HG02571 (cell line): ENCODE results near the gene STAB1.

ENCODE experiments used
- ATAC-seq: cut with Tn5 transposase; IDR thresholded peaks from one replicate; pipeline ENCODE4 v1.9.1; 2021; ENCODE audit warnings: mild to moderate bottlenecking, moderate library complexity; ENCODE audit not compliant: unreplicated experiment

Gene STAB1, protein sequence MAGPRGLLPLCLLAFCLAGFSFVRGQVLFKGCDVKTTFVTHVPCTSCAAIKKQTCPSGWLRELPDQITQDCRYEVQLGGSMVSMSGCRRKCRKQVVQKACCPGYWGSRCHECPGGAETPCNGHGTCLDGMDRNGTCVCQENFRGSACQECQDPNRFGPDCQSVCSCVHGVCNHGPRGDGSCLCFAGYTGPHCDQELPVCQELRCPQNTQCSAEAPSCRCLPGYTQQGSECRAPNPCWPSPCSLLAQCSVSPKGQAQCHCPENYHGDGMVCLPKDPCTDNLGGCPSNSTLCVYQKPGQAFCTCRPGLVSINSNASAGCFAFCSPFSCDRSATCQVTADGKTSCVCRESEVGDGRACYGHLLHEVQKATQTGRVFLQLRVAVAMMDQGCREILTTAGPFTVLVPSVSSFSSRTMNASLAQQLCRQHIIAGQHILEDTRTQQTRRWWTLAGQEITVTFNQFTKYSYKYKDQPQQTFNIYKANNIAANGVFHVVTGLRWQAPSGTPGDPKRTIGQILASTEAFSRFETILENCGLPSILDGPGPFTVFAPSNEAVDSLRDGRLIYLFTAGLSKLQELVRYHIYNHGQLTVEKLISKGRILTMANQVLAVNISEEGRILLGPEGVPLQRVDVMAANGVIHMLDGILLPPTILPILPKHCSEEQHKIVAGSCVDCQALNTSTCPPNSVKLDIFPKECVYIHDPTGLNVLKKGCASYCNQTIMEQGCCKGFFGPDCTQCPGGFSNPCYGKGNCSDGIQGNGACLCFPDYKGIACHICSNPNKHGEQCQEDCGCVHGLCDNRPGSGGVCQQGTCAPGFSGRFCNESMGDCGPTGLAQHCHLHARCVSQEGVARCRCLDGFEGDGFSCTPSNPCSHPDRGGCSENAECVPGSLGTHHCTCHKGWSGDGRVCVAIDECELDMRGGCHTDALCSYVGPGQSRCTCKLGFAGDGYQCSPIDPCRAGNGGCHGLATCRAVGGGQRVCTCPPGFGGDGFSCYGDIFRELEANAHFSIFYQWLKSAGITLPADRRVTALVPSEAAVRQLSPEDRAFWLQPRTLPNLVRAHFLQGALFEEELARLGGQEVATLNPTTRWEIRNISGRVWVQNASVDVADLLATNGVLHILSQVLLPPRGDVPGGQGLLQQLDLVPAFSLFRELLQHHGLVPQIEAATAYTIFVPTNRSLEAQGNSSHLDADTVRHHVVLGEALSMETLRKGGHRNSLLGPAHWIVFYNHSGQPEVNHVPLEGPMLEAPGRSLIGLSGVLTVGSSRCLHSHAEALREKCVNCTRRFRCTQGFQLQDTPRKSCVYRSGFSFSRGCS (N-terminal part only)

DNA sequence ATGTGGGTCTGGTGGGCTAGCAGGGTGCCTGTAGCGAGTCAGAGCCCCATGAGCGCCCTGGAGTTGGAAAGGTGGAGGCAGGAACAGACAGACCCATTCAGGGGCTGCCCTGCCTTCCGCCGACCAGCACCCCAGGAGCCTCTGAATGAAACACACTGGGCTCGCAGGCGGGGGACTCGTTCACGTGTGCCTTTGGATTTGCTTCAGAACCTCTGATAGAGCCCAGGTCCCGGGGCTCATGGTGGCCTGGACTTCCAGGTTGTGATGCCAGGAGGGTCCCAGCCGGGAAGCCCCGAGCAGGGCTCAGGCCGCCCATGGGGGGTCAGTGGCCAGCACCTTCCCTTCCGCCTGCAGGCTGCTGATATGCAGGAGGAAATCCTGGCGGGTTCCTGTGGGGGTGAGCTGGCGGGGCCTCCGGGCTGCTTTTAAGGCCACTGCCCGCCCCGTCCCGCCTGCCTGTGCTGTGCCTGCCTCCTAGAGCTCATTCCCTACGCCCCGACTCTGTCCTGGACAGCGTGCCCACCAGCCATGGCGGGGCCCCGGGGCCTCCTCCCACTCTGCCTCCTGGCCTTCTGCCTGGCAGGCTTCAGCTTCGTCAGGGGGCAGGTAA is at the start of gene STAB1:
Gene STAB1 (plus strand): TSS at position 453 of the 610 bp plus-strand sequence. CDS start 76 bp downstream, at position 529.
- no peak for ATAC-seq

DNA sequence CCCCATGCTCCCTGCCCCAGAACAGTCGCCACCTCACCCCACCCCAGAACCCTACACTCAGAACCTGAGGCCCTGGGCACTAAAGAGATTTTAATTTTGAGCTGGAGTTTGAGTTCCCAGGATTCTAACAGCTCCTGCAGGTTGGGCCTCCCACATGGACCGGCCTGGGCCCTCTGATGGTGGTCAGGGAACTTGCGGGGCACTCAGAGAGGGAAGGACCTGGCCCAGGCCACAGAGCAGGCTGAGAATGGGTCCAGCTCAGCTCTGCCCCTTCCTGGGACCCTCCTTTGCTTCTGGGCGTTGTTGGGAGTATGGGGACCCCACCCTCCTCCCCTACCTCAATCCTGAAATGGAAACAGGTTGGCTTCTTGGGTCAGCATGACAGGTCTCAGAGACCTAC is 49.1 kb upstream of the STAB1 start:
- no peak for ATAC-seq

DNA sequence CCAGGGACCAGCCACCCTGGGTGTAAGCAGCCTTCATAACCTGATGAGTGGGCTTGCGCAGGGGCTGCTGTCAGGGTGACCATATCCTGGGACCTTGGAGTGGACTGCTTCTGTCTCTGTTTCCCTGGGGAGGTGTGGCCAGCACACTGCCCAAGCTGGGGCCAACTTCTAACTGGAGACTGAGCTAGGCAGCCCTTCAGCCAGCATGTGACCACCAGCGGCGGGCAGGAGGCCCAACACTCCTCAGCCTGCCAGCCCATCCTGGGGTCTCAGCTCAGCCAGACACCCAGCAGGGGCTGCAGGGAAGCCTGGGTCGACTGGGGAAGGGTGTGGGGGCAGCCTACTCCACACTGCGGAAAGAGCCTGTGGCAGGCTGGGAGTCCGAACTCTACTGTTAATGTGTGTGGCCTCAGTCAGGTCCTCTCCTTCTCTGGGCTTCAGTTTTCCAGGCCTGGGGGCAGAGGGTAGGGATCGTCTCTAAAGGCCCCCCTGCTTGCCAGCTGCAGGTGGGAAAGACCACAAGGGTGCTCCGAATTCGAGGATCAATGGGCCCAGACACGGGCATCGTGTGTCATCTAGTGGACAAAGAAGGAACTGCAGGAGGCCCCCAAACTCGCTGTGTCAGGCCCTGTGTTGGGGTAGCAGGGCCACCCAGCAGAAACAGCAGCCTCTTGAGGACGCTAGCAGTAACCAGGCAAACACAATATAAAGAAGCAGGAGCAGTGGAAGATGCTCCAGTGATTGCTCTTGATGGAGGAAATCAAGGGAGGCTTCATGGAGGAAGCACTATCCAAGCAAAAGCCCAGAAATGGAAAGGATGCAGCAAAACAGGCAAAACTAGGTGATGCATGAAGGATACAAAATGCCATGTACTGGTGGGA is 48.3 kb upstream of the STAB1 start:
- no peak for ATAC-seq

DNA sequence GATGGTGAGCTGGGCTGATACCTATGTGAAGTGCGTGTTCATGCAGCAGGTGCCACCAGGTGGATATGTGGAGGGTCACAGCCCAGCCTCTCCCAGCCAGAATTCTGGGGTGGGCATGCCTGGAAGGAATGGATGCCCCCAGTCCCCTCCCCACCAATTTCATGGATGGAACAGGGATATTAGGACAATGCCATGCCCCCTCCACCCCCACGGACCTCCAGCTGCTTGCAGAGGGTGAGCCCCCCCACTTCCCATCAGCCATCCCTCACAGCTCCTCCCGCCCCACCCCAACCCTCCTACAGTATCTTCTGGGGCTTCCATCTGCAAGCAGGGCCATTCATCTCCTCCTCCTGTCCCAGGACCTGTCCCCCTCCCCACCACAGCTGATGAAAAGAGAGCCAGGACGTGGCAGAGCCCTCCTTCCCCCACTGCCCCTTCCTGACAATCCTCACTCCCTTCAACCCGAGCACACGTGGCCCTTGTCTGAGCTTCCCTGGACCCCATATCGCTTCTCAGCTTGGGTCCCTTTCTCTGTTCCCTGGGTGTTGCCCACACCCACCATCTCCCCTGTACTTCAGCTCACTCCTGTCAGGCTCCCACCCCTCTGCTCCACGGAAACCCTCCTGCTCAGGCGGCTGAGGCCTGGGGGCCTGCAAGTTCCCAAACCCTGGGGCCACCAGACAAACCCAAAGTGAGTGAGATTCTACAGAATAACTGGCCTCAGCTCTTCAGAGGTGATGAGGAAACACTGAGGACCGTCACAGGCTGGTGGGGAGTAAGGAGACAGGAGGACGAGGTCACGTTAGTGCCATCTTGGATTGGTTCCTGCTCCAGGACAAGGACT is 47.4 kb upstream of the STAB1 start:
- ATAC-seq, result no peak

DNA sequence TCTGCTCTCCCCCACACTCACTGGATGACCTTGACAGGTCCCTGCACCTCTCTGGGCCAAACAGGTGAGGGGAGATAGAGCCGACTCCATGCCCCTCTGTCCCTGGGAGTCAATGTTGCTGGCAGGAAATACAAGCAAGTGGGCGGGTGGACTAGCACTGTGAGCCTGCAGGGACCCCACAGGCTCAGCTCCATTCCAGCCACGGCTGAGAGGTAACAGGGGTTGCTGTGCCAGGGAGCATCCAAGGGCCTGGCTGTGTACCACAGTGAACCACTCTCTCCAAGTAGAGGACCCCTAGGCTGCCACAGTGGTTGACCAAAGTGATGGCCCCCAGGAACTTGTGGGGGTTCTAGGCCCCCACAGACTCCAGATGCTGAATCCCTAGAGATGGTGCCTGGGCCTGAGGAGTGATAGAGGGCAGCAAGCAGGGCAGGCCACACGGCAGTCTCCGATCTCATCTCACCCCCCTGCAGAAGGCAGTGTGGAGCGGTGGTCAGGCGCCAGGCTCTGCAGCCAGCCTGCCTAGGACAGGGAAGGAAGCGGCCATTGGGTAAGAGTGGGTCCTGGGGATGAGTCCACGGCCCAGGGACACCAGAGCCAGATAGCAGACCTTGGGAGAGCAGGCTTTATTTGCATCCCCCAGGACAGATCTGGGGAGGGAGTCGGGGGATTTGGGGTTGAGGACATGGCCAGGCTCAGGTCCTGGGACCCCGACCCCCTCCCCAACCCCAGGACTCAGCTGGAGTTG is 44.5 kb upstream of the STAB1 start:
- ATAC-seq, result no peak

DNA sequence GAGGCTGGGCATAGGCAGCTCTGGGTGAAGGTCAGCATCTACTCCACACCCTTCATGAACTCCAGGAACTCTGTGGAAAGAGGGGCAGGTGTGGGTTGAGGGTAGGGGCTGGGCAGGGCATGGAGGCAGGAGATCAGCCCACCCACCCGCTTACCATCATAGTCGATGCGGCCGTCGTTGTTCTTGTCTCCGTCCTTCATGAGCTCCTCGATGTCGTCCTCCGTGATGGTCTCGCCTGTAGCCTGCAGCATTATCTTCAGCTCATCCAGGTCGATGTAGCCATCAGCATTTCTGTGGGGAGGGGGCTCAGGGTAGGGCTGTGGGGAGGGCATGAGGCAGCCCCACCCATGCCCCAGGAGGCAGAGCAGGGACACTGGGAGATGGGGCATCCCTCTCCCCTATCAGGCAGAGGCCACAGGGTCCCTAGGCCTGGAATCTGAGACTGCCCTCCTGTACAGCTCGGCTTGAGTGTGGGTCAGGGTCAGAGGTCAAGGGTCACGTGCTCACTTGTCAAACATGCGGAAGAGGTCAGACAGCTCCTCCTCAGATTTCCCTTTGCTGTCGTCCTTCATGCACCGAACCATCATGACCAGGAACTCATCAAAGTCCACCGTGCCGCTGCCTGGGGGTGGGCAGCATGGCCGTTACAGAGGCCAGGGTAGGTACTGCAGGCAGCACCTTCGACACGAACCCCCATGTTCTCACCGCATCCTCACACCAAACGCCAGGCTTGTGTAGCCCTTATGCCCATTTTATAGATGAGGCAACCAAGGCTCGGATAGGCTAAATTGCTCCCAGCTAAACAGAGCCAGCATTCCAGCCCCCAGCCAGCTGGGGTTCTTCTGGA is 43.7 kb upstream of the STAB1 start:
- ATAC-seq, result no peak

DNA sequence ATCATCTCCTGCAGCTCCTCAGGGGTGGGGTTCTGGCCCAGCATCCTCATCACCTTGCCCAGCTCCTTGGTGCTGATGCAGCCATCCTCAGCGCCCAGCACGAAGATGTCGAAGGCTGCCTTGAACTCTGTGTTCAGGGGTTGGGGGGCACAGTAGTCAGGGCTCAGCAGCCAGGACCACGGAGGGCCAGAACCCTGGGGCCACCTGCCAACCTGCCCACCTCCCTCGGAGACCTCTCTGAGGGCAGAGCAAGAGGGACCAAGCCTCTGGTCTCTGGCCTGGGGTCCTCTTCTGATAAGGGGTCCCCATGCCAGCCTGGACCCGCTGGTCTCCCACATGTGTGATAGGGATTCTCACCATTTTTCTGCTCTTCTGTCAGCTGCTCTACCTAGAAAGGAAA is 43.0 kb upstream of the STAB1 start:
- no peak for ATAC-seq

DNA sequence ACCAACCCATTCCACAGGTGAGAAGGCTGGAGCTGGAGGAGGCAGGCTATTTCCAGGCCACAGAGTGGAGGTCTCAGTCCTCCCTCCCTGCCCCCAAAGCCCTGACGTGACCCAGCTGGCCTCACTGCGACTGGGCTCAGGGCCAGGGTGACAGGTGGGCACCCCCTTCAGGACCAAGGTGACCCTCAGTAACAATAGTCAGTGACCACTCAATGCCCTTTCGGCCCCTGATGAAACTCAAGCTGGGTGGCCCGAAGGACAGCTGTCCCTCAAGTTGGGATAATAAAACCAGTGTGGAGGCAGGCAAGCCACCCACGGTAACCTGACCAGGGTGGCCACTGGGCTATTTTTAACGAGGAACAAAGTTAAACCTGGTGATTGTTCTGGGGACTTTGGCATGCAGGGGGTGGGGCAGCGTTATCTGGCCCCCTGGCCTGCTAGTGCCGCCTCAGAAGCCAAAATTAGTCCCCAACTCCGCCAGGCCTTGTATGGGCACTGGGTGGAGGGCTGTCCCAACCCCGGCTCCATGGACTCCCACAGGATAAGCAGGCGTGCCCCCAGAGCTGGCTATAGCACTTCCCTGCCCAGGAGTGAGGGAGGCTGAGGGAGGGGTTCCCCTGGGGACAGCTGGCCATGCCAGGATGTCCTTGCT is 42.4 kb upstream of the STAB1 start:
- no peak for ATAC-seq

DNA sequence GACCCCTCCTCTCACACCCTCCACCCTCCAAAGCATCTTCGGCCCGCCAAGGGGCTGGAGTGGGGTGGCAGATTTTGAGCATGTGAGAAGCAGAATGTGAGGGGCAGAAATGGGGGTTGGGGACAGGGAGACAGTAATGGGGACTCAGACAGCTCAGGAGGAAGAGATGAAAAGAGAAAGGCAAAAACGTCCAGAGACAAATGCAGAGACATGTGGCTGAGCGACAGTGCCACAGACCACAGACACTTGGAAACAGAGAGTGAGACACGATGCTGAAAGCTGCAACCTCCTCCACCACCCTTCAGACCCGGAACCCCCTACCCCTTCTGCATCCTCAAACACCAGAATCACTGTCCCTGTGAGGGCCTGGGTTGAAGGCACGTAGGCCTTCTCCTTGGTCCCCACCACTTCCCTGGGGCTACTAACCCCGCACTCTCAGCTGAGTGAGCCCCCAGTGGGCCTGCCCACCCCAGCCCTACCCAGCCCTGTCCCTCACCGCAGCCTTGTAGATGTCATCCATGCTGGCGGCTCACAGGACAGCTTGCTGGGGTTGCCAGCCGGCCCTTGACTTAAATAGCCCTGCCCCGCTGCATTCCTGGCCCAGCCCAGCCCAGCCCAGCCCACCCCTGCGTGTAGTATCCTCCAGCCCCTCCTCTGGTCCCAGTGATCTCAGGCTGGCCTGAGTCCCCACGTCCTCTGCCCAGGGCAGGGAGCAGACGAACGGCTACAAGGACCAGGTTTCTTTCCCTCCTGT is 41.5 kb upstream of the STAB1 start, which contains the start of gene TNNC1:
Gene TNNC1 (minus strand): TSS at position 546 of the 754 bp plus-strand sequence. CDS start 26 bp downstream, at position 520.
- no peak for ATAC-seq

DNA sequence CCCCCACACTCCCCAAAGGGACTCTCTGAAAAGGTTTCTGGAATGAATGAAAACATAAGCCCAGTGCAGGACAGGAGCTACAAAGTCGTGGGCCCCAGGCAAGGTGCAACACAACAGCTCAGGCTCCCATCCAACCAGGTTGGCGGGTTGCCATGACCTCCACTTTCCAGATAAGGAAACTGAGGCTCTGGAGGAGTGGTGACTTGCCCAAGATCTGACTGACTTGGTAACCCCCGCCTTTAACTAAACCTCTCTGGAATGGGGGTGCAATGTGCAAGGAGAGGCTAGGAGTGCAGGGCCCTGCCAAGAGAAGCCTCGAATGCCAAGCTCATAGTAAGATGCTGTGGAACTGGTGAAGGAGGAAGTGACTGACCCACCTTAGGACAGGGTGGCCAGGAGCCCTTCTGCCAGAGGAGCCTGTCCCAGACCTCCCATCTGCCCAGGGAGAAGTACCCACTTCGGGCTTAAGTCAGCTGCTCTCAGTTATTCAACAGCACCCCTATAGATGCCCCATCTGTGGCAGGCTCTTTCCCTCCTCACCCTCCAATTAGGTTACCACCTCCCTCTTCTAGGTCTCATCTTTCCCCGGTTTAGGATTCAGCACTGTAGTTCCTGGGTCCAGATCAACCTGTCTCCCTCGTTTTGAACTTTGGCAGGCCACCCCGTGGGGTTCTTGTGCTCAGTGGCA is 40.7 kb upstream of the STAB1 start:
- no peak for ATAC-seq

DNA sequence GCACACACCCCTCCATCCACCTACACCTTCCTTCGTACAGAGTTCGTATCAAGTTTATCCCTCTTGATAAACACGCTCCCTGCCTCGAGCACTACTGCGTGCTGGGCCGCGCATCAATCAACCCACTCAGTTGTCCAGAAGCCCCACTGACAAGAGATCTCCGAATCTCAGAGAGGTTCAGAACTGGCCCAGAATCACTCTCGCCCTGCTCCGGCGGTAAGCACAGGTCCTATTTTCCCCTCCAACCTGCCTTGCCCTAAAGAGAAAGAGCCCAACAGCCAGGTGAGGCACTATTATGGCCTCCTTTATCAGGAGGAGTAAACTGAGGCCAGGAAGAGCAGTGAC is 40.2 kb upstream of the STAB1 start:
- ATAC-seq, result no peak

DNA sequence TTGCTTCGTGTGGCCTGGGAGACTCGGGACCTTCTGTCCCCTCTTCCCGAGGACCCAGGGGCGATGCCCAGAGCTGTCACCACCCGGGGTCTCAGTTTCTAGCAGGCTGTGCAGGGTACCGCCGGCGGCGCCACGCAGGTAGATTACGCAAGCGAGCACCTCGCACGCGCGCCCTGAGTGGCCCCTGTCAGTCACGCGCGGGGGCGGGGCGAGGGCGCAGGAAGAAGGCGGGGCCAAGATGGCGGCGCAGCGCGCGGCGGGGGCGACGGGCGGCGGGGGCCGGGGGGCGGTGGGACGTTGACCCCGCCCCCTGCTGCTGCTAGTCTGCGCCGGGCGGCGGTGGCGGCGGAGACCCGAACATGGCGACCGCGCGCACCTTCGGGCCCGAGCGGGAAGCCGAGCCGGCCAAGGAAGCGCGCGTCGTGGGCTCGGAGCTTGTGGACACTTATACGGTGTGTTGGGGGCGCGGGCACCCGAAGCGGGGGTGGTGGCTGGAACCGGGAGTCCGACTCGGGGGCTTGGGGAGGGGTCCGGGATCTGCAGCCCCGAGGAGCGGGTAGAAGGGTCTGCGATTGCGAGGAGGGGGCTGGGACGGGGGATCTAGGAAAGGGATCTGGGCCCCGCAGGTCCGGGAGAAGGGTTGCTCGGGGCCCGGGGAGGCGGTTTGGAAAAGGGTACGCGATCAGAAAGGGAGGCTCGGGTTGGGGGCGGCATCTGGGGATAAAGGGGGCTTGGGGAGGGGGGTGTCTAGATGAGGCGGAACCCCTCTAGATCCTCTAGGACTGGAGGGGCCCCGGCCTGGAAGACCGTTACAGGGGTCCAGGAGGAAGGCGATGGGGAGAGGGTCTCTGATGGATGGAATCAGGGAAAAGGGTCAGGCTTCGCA is 39.6 kb upstream of the STAB1 start, which contains the start of gene NISCH:
Gene NISCH (plus strand): TSS at position 322 of the 886 bp plus-strand sequence. CDS start 38 bp downstream, at position 360.
- ATAC-seq, result peak; percentile 66

DNA sequence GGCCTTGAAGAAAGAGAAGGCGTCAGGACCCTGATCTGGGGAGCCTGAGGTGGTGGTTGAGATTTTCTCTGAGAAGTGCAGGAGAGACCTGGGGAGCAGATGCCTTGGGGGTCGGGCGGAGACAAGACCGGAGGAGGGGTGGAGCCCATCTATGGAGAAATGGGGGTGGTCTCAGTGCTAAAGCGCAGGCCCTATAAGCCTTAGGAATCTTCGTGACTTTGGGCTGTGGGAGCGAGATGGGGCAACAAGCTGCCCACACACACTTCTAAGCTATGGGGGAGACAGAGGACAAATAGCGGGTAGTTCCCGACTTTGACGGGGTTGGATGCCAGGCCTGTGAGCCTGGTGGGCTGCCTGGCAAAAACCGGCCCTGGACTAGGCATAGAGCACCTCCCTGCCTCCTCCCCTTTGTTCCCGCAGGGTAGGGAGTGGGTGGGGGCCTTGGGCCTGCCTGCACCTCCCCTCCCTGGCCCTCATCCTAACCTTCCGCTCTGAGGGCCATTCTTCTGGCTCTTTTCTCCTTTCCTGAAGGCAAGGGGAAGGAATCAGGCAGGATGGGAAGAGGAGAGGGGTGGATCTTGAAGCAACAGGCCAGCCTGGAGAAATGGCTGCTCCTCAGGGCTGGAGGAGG is 38.9 kb upstream of the STAB1 start:
- ATAC-seq, result no peak

DNA sequence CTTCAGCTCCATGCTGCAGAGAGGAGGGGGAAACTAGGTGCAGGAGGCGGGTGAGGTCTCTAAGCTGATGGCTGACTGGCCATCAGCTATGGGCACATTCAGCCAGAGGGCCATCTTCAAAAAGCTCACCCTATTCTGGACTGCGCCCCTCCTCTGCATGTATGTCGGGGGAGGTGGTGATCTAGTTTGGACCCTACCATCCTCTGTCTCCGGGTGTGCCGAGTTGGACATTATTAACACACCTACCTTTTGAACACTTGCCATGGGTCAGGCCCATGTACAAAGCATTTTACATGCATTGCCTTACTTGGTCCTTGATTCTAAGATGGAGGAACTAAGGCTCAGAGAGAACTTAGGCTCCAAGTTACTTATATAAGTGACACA is 38.3 kb upstream of the STAB1 start:
- ATAC-seq, result no peak
